Measurements from ENCODE around the gene CORO2A.
A peak's percentile ranks its signal among the peaks of the same experiment; 100 is the strongest.

CORO2A gene

DNA sequence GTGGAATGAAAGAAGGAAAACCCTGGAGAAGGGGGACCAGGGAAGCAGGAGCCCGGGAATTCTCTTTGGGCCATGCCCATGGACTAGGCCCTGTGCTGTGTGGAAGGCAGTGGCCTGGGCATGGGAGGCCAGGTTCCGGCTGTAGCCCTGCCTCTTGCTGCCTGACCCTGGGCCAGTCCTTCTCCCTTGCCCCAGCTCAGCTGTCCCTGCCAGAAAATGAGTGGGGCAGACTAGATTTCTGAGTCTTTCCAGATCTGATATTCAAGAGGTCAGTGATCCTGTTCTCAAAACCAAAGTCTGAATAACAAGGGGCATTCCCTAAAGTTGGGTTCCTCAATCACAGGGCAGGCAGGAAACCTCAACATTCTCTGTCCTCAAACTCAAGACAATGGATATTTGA lies 24.8 kb upstream of the CORO2A start:
- no peak overlapping the region for H3K4me3 ChIP-seq (ENCODE audit: low read length)
- no peak overlapping the region for H3K27ac ChIP-seq (ENCODE audit: low read depth, low read length)
- no peaks in the 10 kb centered on the region for H3K79me2 ChIP-seq (ENCODE audit: control insufficient read depth, insufficient read depth, low read length)
- no peak overlapping the region for H3K18ac ChIP-seq (ENCODE audit: low read length)
- no peak overlapping the region for H2AK5ac ChIP-seq (ENCODE audit: low read length)
- no peak overlapping the region for H3K4ac ChIP-seq (ENCODE audit: low read depth, low read length)
- H3K56ac ChIP-seq (ENCODE audit: low read length): no peak overlapping the region
- no peak overlapping the region for H2BK120ac ChIP-seq (ENCODE audit: low read depth, low read length)
- no CpG with 5 or more reads among the region's 2 CpGs for WGBS (ENCODE audit: extremely low coverage, insufficient coverage, low lambda C conversion rate)
- no peak overlapping the region for H3K23ac ChIP-seq (ENCODE audit: low read length)
- no peak for DNase-seq
- no peak overlapping the region for H4K5ac ChIP-seq (ENCODE audit: low read length)
- H2BK15ac ChIP-seq (replicated peaks; ENCODE audit: low read depth): no peak overlapping the region
- no peak overlapping the region for H3K9ac ChIP-seq (ENCODE audit: low read length)
- H3K79me1 ChIP-seq (ENCODE audit: low read length): no peaks in the 10 kb centered on the region
- H2BK5ac ChIP-seq (ENCODE audit: low read length): no peak overlapping the region
- H3K4me2 ChIP-seq (ENCODE audit: low read length): no peak overlapping the region
- no peak overlapping the region for H4K8ac ChIP-seq (ENCODE audit: low read depth, low read length)
- peaks cover 4% of the 10 kb centered on the region for H3K36me3 ChIP-seq (ENCODE audit: control insufficient read depth, insufficient read depth, low read length)
- H3K27me3 ChIP-seq (ENCODE audit: insufficient read depth, low read length, poor library complexity): no peaks in the 10 kb centered on the region
- no peaks in the 10 kb centered on the region for H3K4me1 ChIP-seq (ENCODE audit: control insufficient read depth, low read depth, low read length)

DNA sequence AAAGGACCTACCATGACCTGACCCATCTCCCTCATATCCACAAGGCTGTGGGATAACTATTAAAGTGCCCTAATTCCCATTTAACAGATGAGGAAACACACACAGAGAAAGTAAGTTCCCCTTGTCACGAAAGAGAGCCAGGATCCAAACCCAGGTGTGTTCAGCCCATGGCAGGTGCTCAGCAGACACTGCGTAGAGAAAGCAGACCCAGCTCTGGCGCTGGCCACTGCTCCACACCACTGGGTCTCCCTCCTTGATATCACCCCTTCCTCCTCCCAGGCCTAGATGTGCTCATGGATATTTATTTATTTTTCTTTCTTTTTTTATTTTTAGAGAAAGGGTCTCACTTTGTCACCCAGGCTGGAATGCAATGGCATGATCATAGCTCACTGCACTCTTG lies 24.0 kb upstream of the CORO2A start:
- Histone ChIP-seq H3K36me3 (ENCODE audit: control insufficient read depth, insufficient read depth, low read length) (peaks cover 4% of the 10 kb centered on the region), H3K9ac (ENCODE audit: low read length) (no peak overlapping the region), H3K79me1 (ENCODE audit: low read length) (no peaks in the 10 kb centered on the region), H3K4me3 (ENCODE audit: low read length) (no peak overlapping the region), H2AK5ac (ENCODE audit: low read length) (no peak overlapping the region), H3K23ac (ENCODE audit: low read length) (no peak overlapping the region), H2BK120ac (ENCODE audit: low read depth, low read length) (no peak overlapping the region), H3K4ac (ENCODE audit: low read depth, low read length) (no peak overlapping the region), H3K56ac (ENCODE audit: low read length) (no peak overlapping the region), H4K5ac (ENCODE audit: low read length) (no peak overlapping the region), H3K27ac (ENCODE audit: low read depth, low read length) (no peak overlapping the region), H3K27me3 (ENCODE audit: insufficient read depth, low read length, poor library complexity) (no peaks in the 10 kb centered on the region), H2BK5ac (ENCODE audit: low read length) (no peak overlapping the region), H3K4me2 (ENCODE audit: low read length) (no peak overlapping the region), H3K4me1 (ENCODE audit: control insufficient read depth, low read depth, low read length) (no peaks in the 10 kb centered on the region), H4K8ac (ENCODE audit: low read depth, low read length) (no peak overlapping the region), H3K79me2 (ENCODE audit: control insufficient read depth, insufficient read depth, low read length) (no peaks in the 10 kb centered on the region), H3K18ac (ENCODE audit: low read length) (no peak overlapping the region), H2BK15ac (replicated peaks; ENCODE audit: low read depth) (no peak overlapping the region)
- whole genome bisulfite sequencing (ENCODE audit: extremely low coverage, insufficient coverage, low lambda C conversion rate): no CpG with 5 or more reads among the region's 3 CpGs
- DNase-seq: no peak

DNA sequence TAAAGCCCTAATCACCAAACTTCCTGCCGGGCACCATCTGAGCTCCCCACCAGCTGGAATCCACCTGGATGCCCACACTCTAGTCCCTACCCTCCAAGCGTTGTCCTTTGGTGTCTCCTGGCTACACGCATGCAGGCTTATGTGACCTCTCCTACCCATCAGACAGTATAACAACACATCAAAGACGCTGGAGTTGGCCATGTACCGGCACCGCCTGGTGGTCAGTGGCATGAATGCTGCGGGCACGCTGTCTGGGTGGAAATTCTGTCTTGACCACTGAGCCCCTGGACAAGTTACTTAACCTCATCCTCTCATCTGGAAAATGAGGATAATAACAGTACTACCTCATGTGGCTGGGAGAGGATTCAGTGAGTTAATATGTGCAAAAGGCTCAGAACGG lies 23.4 kb upstream of the CORO2A start:
- Histone ChIP-seq H4K8ac (ENCODE audit: low read depth, low read length) (no peak overlapping the region), H3K36me3 (ENCODE audit: control insufficient read depth, insufficient read depth, low read length) (peaks cover 6% of the 10 kb centered on the region), H3K18ac (ENCODE audit: low read length) (no peak overlapping the region), H2AK5ac (ENCODE audit: low read length) (no peak overlapping the region), H3K4me1 (ENCODE audit: control insufficient read depth, low read depth, low read length) (no peaks in the 10 kb centered on the region), H3K56ac (ENCODE audit: low read length) (no peak overlapping the region), H3K27ac (ENCODE audit: low read depth, low read length) (no peak overlapping the region), H3K23ac (ENCODE audit: low read length) (no peak overlapping the region), H4K5ac (ENCODE audit: low read length) (no peak overlapping the region), H3K27me3 (ENCODE audit: insufficient read depth, low read length, poor library complexity) (no peaks in the 10 kb centered on the region), H3K4me2 (ENCODE audit: low read length) (no peak overlapping the region), H2BK5ac (ENCODE audit: low read length) (no peak overlapping the region), H3K9ac (ENCODE audit: low read length) (no peak overlapping the region), H3K79me2 (ENCODE audit: control insufficient read depth, insufficient read depth, low read length) (no peaks in the 10 kb centered on the region), H3K4me3 (ENCODE audit: low read length) (no peak overlapping the region), H3K4ac (ENCODE audit: low read depth, low read length) (no peak overlapping the region), H2BK15ac (replicated peaks; ENCODE audit: low read depth) (no peak overlapping the region), H3K79me1 (ENCODE audit: low read length) (no peaks in the 10 kb centered on the region), H2BK120ac (ENCODE audit: low read depth, low read length) (no peak overlapping the region)
- DNase-seq: peak; percentile 27
- WGBS (ENCODE audit: extremely low coverage, insufficient coverage, low lambda C conversion rate): no CpG with 5 or more reads among the region's 9 CpGs

DNA sequence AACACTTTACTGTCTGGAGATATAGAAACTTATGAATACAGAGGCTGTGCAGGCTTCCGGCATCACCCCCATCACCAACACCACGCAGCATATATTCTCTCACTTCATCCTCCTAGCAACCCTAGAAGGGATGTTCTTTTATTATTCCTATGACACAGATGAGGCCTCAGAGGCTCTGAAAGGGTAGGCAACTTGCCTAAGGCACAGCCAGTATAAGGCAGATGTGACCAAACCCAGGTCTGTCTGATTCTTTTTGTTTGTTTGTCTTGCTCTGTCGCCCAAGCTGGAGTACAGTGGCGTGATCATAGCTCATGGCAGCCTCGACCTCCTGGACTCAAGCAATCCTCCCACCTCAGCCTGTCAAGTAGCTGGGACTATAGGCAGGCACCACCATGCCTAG lies 22.8 kb upstream of the CORO2A start:
- Histone ChIP-seq H3K36me3 (ENCODE audit: control insufficient read depth, insufficient read depth, low read length) (peaks cover 7% of the 10 kb centered on the region), H3K9ac (ENCODE audit: low read length) (no peak overlapping the region), H3K4me1 (ENCODE audit: control insufficient read depth, low read depth, low read length) (no peaks in the 10 kb centered on the region), H3K4me2 (ENCODE audit: low read length) (no peak overlapping the region), H2BK5ac (ENCODE audit: low read length) (no peak overlapping the region), H3K27ac (ENCODE audit: low read depth, low read length) (no peak overlapping the region), H2BK120ac (ENCODE audit: low read depth, low read length) (no peak overlapping the region), H3K23ac (ENCODE audit: low read length) (no peak overlapping the region), H2AK5ac (ENCODE audit: low read length) (no peak overlapping the region), H3K79me2 (ENCODE audit: control insufficient read depth, insufficient read depth, low read length) (no peaks in the 10 kb centered on the region), H3K79me1 (ENCODE audit: low read length) (no peaks in the 10 kb centered on the region), H3K27me3 (ENCODE audit: insufficient read depth, low read length, poor library complexity) (no peaks in the 10 kb centered on the region), H3K56ac (ENCODE audit: low read length) (no peak overlapping the region), H4K8ac (ENCODE audit: low read depth, low read length) (no peak overlapping the region), H4K5ac (ENCODE audit: low read length) (no peak overlapping the region), H2BK15ac (replicated peaks; ENCODE audit: low read depth) (no peak overlapping the region), H3K18ac (ENCODE audit: low read length) (no peak overlapping the region), H3K4me3 (ENCODE audit: low read length) (no peak overlapping the region), H3K4ac (ENCODE audit: low read depth, low read length) (no peak overlapping the region)
- DNase-seq: no peak
- no CpG with 5 or more reads among the region's 5 CpGs for WGBS (ENCODE audit: extremely low coverage, insufficient coverage, low lambda C conversion rate)

DNA sequence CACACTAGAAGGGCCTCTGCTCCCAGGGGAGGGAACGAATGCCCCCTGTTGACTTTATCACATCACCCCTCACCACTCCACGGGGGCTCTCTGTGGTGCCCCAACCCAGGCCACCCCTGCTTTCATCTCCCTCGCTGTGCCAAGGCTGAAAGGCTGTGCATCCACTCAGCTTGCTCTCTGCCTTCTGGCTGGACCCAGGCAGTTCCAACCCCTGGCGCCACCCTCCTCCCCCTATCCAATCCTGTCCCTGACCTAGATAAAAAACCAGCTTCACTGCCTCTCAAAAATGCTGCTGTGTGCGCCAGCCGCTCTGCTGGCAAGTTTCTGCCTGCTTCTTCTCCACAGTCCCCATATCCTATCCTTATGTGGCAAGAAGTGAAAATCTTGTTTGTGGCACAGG lies 22.4 kb upstream of the CORO2A start:
- peaks cover 9% of the 10 kb centered on the region for H3K36me3 ChIP-seq (ENCODE audit: control insufficient read depth, insufficient read depth, low read length)

DNA sequence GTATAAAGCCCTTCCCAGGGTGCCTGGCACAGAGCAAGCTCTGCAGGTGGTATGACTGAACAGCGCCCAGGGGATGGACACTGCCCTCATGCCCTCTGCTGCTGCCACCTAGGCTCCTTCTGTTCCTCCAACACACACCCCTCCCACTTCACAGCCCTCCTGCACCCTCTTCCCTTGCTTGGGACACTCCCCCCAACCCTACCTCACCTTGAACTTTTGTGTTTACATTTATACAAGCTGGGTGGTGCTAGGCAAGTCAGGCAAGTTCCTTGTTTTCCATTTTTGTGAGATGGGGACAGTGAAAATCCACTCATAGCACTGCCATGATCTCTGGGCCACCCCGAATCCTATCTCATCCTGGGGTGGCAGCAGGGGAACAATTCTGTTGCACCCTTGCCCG lies 18.8 kb upstream of the CORO2A start:
- DNase-seq: no peak
- no peak overlapping the region for H3K4ac ChIP-seq (ENCODE audit: low read depth, low read length)
- H3K9ac ChIP-seq (ENCODE audit: low read length): no peak overlapping the region
- no peaks in the 10 kb centered on the region for H3K4me1 ChIP-seq (ENCODE audit: control insufficient read depth, low read depth, low read length)
- H3K4me3 ChIP-seq (ENCODE audit: low read length): no peak overlapping the region
- H3K56ac ChIP-seq (ENCODE audit: low read length): no peak overlapping the region
- WGBS (ENCODE audit: extremely low coverage, insufficient coverage, low lambda C conversion rate): no CpG with 5 or more reads among the region's 3 CpGs
- no peaks in the 10 kb centered on the region for H3K27me3 ChIP-seq (ENCODE audit: insufficient read depth, low read length, poor library complexity)
- no peak overlapping the region for H2BK15ac ChIP-seq (replicated peaks; ENCODE audit: low read depth)
- H4K8ac ChIP-seq (ENCODE audit: low read depth, low read length): no peak overlapping the region
- H3K18ac ChIP-seq (ENCODE audit: low read length): no peak overlapping the region
- H3K79me2 ChIP-seq (ENCODE audit: control insufficient read depth, insufficient read depth, low read length): no peaks in the 10 kb centered on the region
- H4K5ac ChIP-seq (ENCODE audit: low read length): no peak overlapping the region
- no peak overlapping the region for H3K27ac ChIP-seq (ENCODE audit: low read depth, low read length)
- no peaks in the 10 kb centered on the region for H3K79me1 ChIP-seq (ENCODE audit: low read length)
- no peak overlapping the region for H2BK120ac ChIP-seq (ENCODE audit: low read depth, low read length)
- H3K23ac ChIP-seq (ENCODE audit: low read length): no peak overlapping the region
- no peak overlapping the region for H2BK5ac ChIP-seq (ENCODE audit: low read length)
- H3K36me3 ChIP-seq (ENCODE audit: control insufficient read depth, insufficient read depth, low read length): peaks cover 11% of the 10 kb centered on the region
- H2AK5ac ChIP-seq (ENCODE audit: low read length): no peak overlapping the region
- H3K4me2 ChIP-seq (ENCODE audit: low read length): no peak overlapping the region

More for the DNA sequence above, 22.4 kb upstream of the CORO2A start:
- H3K79me2 ChIP-seq (ENCODE audit: control insufficient read depth, insufficient read depth, low read length): no peaks in the 10 kb centered on the region
- H3K56ac ChIP-seq (ENCODE audit: low read length): no peak overlapping the region
- no peak overlapping the region for H2BK120ac ChIP-seq (ENCODE audit: low read depth, low read length)
- no peak overlapping the region for H3K4me2 ChIP-seq (ENCODE audit: low read length)
- H2AK5ac ChIP-seq (ENCODE audit: low read length): no peak overlapping the region
- H3K4me3 ChIP-seq (ENCODE audit: low read length): no peak overlapping the region
- H2BK15ac ChIP-seq (replicated peaks; ENCODE audit: low read depth): no peak overlapping the region
- no peak overlapping the region for H3K23ac ChIP-seq (ENCODE audit: low read length)
- H3K27ac ChIP-seq (ENCODE audit: low read depth, low read length): no peak overlapping the region
- H2BK5ac ChIP-seq (ENCODE audit: low read length): no peak overlapping the region
- no peak overlapping the region for H3K18ac ChIP-seq (ENCODE audit: low read length)
- H3K4ac ChIP-seq (ENCODE audit: low read depth, low read length): no peak overlapping the region
- WGBS (ENCODE audit: extremely low coverage, insufficient coverage, low lambda C conversion rate): no CpG with 5 or more reads among the region's 6 CpGs
- H3K27me3 ChIP-seq (ENCODE audit: insufficient read depth, low read length, poor library complexity): no peaks in the 10 kb centered on the region
- no peak overlapping the region for H3K9ac ChIP-seq (ENCODE audit: low read length)
- no peak for DNase-seq
- no peaks in the 10 kb centered on the region for H3K4me1 ChIP-seq (ENCODE audit: control insufficient read depth, low read depth, low read length)
- H4K8ac ChIP-seq (ENCODE audit: low read depth, low read length): no peak overlapping the region
- no peak overlapping the region for H4K5ac ChIP-seq (ENCODE audit: low read length)
- no peaks in the 10 kb centered on the region for H3K79me1 ChIP-seq (ENCODE audit: low read length)

Measured in mesendoderm (in vitro differentiated cells).